ENCODE data around the gene FGFBP2. TPM values are rescaled to one million over a fixed set of nuclear protein-coding genes. Genes with fewer than 3 reads are reported as not detected.

FGFBP2 gene
- total and polyA plus RNA-seq, 10 of the 15 experiments (the other 5 are each of a cell fraction or from before 2014, with no cell fraction given) = 0.23 TPM; not detected in 9

DNA sequence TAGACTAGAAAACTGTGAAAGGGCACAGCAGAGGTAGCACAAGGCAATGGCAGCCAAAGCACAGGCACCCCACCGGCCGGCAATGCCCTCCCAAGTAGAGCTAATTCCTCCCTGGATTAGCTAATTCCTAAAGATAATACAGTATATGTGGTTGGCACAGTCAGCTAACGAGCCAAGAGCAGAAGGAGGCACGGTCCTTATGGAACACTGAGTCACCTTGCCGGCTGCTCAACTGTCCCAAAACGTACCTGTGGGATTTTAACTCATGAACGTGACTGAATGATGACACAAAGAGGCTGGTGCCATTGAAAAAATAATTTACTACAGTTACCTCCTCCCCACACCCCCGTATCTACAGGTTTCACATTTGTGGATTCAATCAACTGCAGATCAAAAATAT lies 15.3 kb downstream of the FGFBP2 start:
- ChIA-PET SMC1A (ENCODE audit: uncharacterized antibody, unreplicated experiment) (no interaction called here), RAD21 (ENCODE audit: unreplicated experiment) (interaction anchor here (1.0 kb wide), 1 partner anchor 9 kb away, joined by 3 read pairs; no protein-coding TSS in a partner anchor), CTCF (interaction anchor here (1.0 to 2.4 kb wide), 2 partner anchors 8 to 65 kb away, joined by 4 to 6 read pairs; no protein-coding TSS in a partner anchor), POLR2A (no interaction called here)
- DNase-seq (ENCODE audit: low read depth, low spot score) (no peak), ATAC-seq (no peak), FAIRE-seq (no peak)
- 8% methylated on average over 8 of the region's 8 CpGs for WGBS (ENCODE audit: insufficient coverage, insufficient replicate concordance, low lambda C conversion rate, missing lambda C conversion rate)
- Histone ChIP-seq H3K4me1 (ENCODE audit: control insufficient read depth, insufficient read depth, low read length) (no peaks in the 10 kb centered on the region), H3K4me2 (ENCODE audit: control insufficient read depth, insufficient read depth) (no peak overlapping the region), H3K36me3 (ENCODE audit: control insufficient read depth in 2 of 2, insufficient read depth in 2 of 2, low read length in 1 of 2) (no peaks in the 10 kb centered on the region), H3K9ac (ENCODE audit: control insufficient read depth, insufficient read depth, low read length) (no peak overlapping the region), H3K4me3 (no peak overlapping the region), H2AFZ (ENCODE audit: control insufficient read depth, low read depth, low read length) (no peak overlapping the region), H4K20me1 (ENCODE audit: control insufficient read depth, insufficient read depth) (no peaks in the 10 kb centered on the region), H3K27ac (ENCODE audit: control insufficient read depth, insufficient read depth) (no peak overlapping the region), H3K9me3 (replicated peaks; ENCODE audit: control insufficient read depth, insufficient read depth, low read length) (no peaks in the 10 kb centered on the region; the same call in 2 of the 3 replicates), H3K79me2 (ENCODE audit: control insufficient read depth, insufficient read depth, low read length) (no peaks in the 10 kb centered on the region), H3K27me3 (replicated peaks in 1 of 2; ENCODE audit: control insufficient read depth in 2 of 2, insufficient read depth in 2 of 2, low read length in 1 of 2) (no peaks in the 10 kb centered on the region)
- in situ Hi-C loops (cut with MboI) (no loop called here), intact Hi-C loops (cut with micrococcal nuclease; ENCODE audit: unreplicated experiment) (no loop called here)
- BruUV-seq (replicated peaks) = no TSS peak
- TF ChIP-seq TCF3 (IDR thresholded peaks at IDR 0.05; ENCODE audit: borderline replicate concordance, insufficient read depth, low read depth, low read length) (no peak), ZBTB33 (IDR thresholded peaks at IDR 0.05) (no peak), E2F8 (IDR thresholded peaks at IDR 0.05; ENCODE audit: low read depth, partially characterized antibody) (no peak), ESRRA (IDR thresholded peaks at IDR 0.05; ENCODE audit: low read length) (no peak), NFYA (IDR thresholded peaks at IDR 0.05; ENCODE audit: borderline replicate concordance, low read depth, low read length) (no peak), YY1 (IDR thresholded peaks at IDR 0.05; ENCODE audit: low read depth, low read length) (no peak), NFIC (IDR thresholded peaks at IDR 0.05; ENCODE audit: low read depth, low read length) (no peak), FOXM1 (IDR thresholded peaks at IDR 0.05; ENCODE audit: low read depth, low read length) (no peak)

Data from GM12878 (cell line).